ENCODE results near the gene SMIM44.

DNA sequence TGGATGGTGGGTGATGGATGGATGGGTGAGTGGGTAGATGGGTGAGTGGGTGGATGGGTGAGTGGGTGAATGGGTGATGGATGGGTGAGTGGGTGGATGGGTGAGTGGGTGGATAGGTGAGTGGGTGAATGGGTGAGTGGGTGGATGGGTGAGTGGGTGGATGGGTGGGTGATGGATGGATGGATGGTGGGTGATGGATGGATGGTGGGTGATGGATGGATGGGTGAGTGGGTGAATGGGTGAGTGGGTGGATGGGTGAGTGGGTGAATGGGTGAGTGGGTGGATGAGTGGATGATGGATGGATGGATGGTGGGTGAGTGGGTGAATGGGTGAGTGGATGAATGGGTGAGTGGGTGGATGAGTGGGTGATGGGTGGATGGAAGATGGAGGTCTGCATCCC is 5.7 kb downstream of the SMIM44 start:
- TF ChIP-seq, protein P1, sequence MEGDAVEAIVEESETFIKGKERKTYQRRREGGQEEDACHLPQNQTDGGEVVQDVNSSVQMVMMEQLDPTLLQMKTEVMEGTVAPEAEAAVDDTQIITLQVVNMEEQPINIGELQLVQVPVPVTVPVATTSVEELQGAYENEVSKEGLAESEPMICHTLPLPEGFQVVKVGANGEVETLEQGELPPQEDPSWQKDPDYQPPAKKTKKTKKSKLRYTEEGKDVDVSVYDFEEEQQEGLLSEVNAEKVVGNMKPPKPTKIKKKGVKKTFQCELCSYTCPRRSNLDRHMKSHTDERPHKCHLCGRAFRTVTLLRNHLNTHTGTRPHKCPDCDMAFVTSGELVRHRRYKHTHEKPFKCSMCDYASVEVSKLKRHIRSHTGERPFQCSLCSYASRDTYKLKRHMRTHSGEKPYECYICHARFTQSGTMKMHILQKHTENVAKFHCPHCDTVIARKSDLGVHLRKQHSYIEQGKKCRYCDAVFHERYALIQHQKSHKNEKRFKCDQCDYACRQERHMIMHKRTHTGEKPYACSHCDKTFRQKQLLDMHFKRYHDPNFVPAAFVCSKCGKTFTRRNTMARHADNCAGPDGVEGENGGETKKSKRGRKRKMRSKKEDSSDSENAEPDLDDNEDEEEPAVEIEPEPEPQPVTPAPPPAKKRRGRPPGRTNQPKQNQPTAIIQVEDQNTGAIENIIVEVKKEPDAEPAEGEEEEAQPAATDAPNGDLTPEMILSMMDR (IDR thresholded peaks at IDR 0.05; ENCODE audit: insufficient read depth, low read length, poor library complexity, severe bottlenecking) = no peak
- no peak for TF ChIP-seq EZH2phosphoT487 (conservative IDR thresholded peaks at IDR 0.05; ENCODE audit: low read length)
